SK-N-SH treated with all-trans-retinoic acid at 6 μM for 48 hours (cell line): ENCODE results near the gene SLAMF6.

Source experiments
- ATAC-seq: fragments of 200-7000 bp; cut with Tn5 transposase; 3 replicates; pipeline ENCODE4 v1.9.1; 2020; ENCODE audit warnings: mild to moderate bottlenecking, moderate library complexity
- ARNTL ChIP-seq: fragments of 450-650 bp; formaldehyde crosslinking; IDR thresholded peaks from 2 replicates; pipeline ENCODE4 v1.5.0; 2020; ENCODE audit warnings: low read depth, mild to moderate bottlenecking, moderate library complexity, borderline replicate concordance
- CREB5 ChIP-seq: fragments of 250-450 bp; sonication (Bioruptor Pico); IDR thresholded peaks from 2 replicates; pipeline ENCODE4 v1.5.1; 2020; ENCODE audit warnings: low read depth, mild to moderate bottlenecking, moderate library complexity
- CSDC2 ChIP-seq: fragments of 250-450 bp; sonication (Bioruptor Pico); IDR thresholded peaks from 2 replicates; pipeline ENCODE4 v1.5.0; 2020; ENCODE audit warnings: mild to moderate bottlenecking, moderate library complexity
- CSRNP3 ChIP-seq: fragments of 250-450 bp; sonication (Bioruptor Pico); IDR thresholded peaks from 2 replicates; pipeline ENCODE4 v1.5.1; 2021; ENCODE audit warnings: mild to moderate bottlenecking, moderate library complexity
- ESRRG ChIP-seq: fragments of 250-450 bp; sonication (Bioruptor Pico); IDR thresholded peaks from 2 replicates; pipeline ENCODE4 v1.6.1; 2021; ENCODE audit warnings: mild to moderate bottlenecking
- GLIS3 ChIP-seq: fragments of 250-450 bp; sonication (Bioruptor Pico); IDR thresholded peaks from 2 replicates; pipeline ENCODE4 v1.5.0; 2020; ENCODE audit warnings: mild to moderate bottlenecking, moderate library complexity
- ISL1 ChIP-seq: fragments of 250-450 bp; sonication (Bioruptor Pico); IDR thresholded peaks from 2 replicates; pipeline ENCODE4 v2.1.2; 2022; ENCODE audit warnings: mild to moderate bottlenecking, moderate library complexity
- OSR1 ChIP-seq: fragments of 250-450 bp; sonication (Bioruptor Pico); IDR thresholded peaks from 2 replicates; pipeline ENCODE4 v1.8.0; 2022; ENCODE audit warnings: moderate library complexity, mild to moderate bottlenecking, inconsistent platforms
- PATZ1 ChIP-seq: fragments of 250-450 bp; sonication (Bioruptor Pico); IDR thresholded peaks from 2 replicates; pipeline ENCODE4 v1.8.0; 2020; ENCODE audit warnings: mild to moderate bottlenecking, moderate library complexity, borderline replicate concordance
- PPARA ChIP-seq: fragments of 250-450 bp; sonication (Bioruptor Pico); IDR thresholded peaks from 2 replicates; pipeline ENCODE4 v1.5.0; 2020; ENCODE audit warnings: mild to moderate bottlenecking, borderline replicate concordance
- RARB ChIP-seq: fragments of 250-450 bp; sonication (Bioruptor Pico); IDR thresholded peaks from 2 replicates; pipeline ENCODE4 v1.8.0; 2021; ENCODE audit warnings: mild to moderate bottlenecking, moderate library complexity
- SNAI2 ChIP-seq: fragments of 250-450 bp; sonication (Bioruptor Pico); IDR thresholded peaks from 2 replicates; pipeline ENCODE4 v1.5.0; 2020; ENCODE audit warnings: mild to moderate bottlenecking, moderate library complexity
- TCF4 ChIP-seq: fragments of 250-450 bp; sonication (Bioruptor Pico); IDR thresholded peaks from 2 replicates; pipeline ENCODE4 v1.8.0; 2021; ENCODE audit warnings: mild to moderate bottlenecking, moderate library complexity, borderline replicate concordance
- TSHZ2 ChIP-seq: fragments of 250-450 bp; sonication (Bioruptor Pico); IDR thresholded peaks from 2 replicates; pipeline ENCODE4 v1.5.0; 2020; ENCODE audit warnings: mild to moderate bottlenecking, moderate library complexity
- ZFP3 ChIP-seq: fragments of 250-450 bp; sonication (Bioruptor Pico); IDR thresholded peaks from 2 replicates; pipeline ENCODE4 v1.5.0; 2020; ENCODE audit warnings: mild to moderate bottlenecking, moderate library complexity
- ZFP30 ChIP-seq: fragments of 450-650 bp; formaldehyde crosslinking; IDR thresholded peaks from 2 replicates; pipeline ENCODE4 v1.5.0; 2022; ENCODE audit warnings: mild to moderate bottlenecking, moderate library complexity
- ZNF565 ChIP-seq: fragments of 450-650 bp; formaldehyde crosslinking; conservative IDR thresholded peaks from 2 replicates; pipeline ENCODE4 v1.5.0; 2020; ENCODE audit warnings: low read depth, mild to moderate bottlenecking, moderate library complexity

Gene SLAMF6

GRCh38 chr1:160451859-160452232 is 71.2 kb downstream of the SLAMF6 start:
- ATAC-seq = no peak
- TF ChIP-seq TSHZ2 (CRISPR knock-in tag) (no peak), SNAI2 (CRISPR knock-in tag) (no peak), ZFP30 (CRISPR knock-in tag) (no peak), ZNF565 (no peak), ZFP3 (no peak), ISL1 (CRISPR knock-in tag) (no peak), TCF4 (no peak), ARNTL (CRISPR knock-in tag) (no peak), PATZ1 (no peak), GLIS3 (CRISPR knock-in tag) (no peak), CSDC2 (CRISPR knock-in tag) (no peak), OSR1 (CRISPR knock-in tag) (no peak), RARB (no peak), CREB5 (CRISPR knock-in tag) (no peak), PPARA (CRISPR knock-in tag) (no peak), ESRRG (no peak)

GRCh38 chr1:160451119-160451858 is 71.8 kb downstream of the SLAMF6 start:
- ATAC-seq = no peak
- TF ChIP-seq ARNTL (CRISPR knock-in tag) = no peak
- no peak for TF ChIP-seq PATZ1
- TF ChIP-seq PPARA (CRISPR knock-in tag) = no peak
- no peak for TF ChIP-seq TSHZ2 (CRISPR knock-in tag)
- no peak for TF ChIP-seq OSR1 (CRISPR knock-in tag)
- no peak for TF ChIP-seq ZFP30 (CRISPR knock-in tag)
- no peak for TF ChIP-seq CREB5 (CRISPR knock-in tag)
- TF ChIP-seq ZFP3 = no peak
- TF ChIP-seq RARB = no peak
- TF ChIP-seq ESRRG = no peak
- no peak for TF ChIP-seq GLIS3 (CRISPR knock-in tag)
- TF ChIP-seq TCF4 = no peak
- TF ChIP-seq CSRNP3 (CRISPR knock-in tag) = no peak
- no peak for TF ChIP-seq ZNF565
